ENCODE results near the gene COMMD4.
"Not testable (repeated sequence)": the region's sequence is repeated elsewhere in the genome, so short reads cannot be mapped to it uniquely, and the experiment has no call there.

The COMMD4 gene

DNA sequence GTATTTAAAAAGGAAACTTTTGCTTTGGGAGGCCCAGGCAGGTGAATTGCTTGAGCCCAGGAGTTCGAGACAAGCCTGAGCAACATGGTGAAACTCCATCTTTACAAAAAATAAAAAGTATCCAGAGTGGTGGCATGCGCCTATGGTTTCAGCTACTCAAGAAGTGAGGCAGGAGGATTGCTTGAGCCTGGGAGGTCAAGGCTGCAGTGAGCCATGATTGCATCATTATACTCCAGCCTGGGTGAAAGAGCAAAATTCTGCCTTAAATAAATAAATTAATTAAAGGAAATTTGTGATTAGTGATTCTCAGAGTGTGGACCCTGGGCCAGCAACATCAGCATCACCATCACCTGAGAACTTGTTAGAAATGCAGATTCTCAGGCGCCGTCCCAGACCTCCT is 9.9 kb upstream of the COMMD4 start:
- in situ Hi-C loops (cut with HindIII; ENCODE audit: low sequenced_read_pairs): no loop called here
- H3K4me3 ChIP-seq (ENCODE audit: low read depth, low read length): no peak overlapping the region
- TF ChIP-seq, protein P1, sequence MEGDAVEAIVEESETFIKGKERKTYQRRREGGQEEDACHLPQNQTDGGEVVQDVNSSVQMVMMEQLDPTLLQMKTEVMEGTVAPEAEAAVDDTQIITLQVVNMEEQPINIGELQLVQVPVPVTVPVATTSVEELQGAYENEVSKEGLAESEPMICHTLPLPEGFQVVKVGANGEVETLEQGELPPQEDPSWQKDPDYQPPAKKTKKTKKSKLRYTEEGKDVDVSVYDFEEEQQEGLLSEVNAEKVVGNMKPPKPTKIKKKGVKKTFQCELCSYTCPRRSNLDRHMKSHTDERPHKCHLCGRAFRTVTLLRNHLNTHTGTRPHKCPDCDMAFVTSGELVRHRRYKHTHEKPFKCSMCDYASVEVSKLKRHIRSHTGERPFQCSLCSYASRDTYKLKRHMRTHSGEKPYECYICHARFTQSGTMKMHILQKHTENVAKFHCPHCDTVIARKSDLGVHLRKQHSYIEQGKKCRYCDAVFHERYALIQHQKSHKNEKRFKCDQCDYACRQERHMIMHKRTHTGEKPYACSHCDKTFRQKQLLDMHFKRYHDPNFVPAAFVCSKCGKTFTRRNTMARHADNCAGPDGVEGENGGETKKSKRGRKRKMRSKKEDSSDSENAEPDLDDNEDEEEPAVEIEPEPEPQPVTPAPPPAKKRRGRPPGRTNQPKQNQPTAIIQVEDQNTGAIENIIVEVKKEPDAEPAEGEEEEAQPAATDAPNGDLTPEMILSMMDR (IDR thresholded peaks at IDR 0.05; ENCODE audit: low read depth, low read length): no peak
- no peak for DNase-seq (ENCODE audit: low read depth, low spot score)

DNA sequence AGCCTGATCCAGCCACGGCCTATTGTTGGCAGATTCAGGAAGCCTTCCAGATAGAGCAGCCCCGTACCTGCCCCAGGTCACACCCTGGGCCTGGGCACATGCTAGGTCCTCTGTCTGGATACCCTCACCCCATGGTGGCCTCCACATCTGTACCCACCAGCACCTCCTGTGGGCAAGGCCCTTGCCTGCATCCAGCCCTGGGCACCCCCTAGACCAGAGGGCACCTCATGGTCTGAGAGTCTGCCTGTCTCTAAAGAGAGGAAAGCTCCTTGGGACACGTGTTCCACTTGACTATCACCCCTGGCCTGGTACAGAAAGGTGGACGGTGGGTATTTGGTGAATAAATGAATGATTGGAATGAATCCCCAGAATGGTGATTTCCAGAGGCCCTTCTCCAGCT is 8.9 kb upstream of the COMMD4 start:
- in situ Hi-C loops (cut with HindIII; ENCODE audit: low sequenced_read_pairs): no loop called here
- TF ChIP-seq, protein P1 (IDR thresholded peaks at IDR 0.05; ENCODE audit: low read depth, low read length): peak; percentile 9
- no peak overlapping the region for H3K4me3 ChIP-seq (ENCODE audit: low read depth, low read length)
- DNase-seq (ENCODE audit: low read depth, low spot score): no peak

DNA sequence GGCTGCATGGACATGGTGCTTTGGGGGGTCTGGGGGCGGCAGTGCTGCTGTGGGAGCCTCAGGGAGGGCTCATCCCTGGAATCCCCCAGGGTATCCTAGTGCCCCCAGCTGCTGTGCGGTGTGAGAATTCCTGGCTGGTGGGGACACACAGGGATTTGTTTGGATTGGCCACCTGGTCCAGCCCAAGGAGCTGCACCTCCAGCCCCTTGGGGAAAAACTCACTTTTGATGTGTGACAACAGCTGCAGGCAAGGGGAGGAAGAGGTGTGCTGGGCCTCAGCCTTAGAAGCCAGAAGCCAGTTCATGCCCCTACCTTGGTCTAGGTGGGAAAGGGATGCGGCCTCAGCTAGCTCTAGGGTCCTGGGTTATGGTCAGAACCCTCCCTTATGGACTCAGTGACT is 8.4 kb upstream of the COMMD4 start:
- TF ChIP-seq, protein P1 (IDR thresholded peaks at IDR 0.05; ENCODE audit: low read depth, low read length): no peak
- in situ Hi-C loops (cut with HindIII; ENCODE audit: low sequenced_read_pairs): no loop called here
- no peak overlapping the region for H3K4me3 ChIP-seq (ENCODE audit: low read depth, low read length)
- DNase-seq (ENCODE audit: low read depth, low spot score): no peak

DNA sequence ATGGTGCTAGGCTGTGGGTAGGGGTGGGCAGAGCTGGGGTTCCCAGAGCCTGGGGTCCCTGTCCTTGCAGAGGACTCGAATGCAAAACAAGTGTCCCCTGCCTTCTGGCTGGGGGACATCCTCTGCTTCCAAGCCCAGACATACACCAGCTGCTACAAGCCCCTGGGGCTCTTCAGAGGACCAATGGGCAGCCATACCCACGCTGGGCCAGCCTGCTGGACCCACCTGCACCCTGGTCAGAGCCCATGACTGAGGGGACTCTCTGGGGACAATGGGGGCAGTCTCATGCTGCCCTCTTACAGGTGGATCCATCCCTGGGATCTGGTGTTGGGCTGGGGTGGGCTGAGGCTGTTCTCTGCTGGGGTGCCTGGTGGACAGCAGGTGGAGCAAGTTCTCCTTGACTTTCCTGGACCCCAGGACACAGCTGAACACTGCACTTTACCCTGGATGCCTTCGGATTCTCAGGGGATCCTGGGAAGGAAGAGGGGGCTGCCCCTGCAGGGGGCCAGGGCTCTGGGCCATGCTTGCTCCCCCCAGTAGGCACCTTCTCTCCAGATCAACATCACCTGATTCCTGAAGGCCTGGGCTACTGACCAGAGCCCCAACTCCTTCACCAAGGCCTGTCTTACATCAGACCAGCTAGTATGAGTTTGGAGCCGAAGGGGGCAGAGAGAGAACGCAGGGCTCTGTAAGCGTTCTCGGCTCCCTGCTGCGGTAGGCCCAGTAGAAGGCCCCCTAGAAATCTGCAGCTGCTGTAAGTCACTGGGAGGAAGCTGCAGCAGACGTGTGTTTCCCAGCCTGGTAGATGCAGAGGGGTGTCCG is 7.2 kb upstream of the COMMD4 start:
- no peak for DNase-seq (ENCODE audit: low read depth, low spot score)
- H3K4me3 ChIP-seq (ENCODE audit: low read depth, low read length): no peak overlapping the region
- in situ Hi-C loops (cut with HindIII; ENCODE audit: low sequenced_read_pairs): no loop called here
- TF ChIP-seq, protein P1 (IDR thresholded peaks at IDR 0.05; ENCODE audit: low read depth, low read length): no peak

DNA sequence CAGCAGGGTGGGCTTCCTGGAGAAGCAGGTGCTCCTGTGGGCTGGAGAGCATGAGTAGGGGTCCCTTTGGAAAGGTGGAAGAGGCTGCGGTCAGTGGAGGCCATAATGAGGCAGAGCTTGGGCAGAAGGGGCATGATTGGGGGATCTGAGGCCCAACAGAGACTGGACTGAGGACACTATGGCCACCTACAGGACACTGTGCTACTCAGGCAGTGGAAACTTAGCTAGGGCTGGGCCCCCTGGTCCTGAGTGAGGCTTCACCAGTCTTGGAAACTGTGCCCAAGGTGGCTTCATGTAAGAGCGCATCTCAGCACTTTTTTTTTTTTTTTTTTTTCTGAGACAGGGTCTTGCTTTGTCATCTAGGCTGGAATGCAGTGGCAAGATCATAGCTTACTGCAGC is 6.3 kb upstream of the COMMD4 start:
- TF ChIP-seq, protein P1 (IDR thresholded peaks at IDR 0.05; ENCODE audit: low read depth, low read length): no peak
- in situ Hi-C loops (cut with HindIII; ENCODE audit: low sequenced_read_pairs): no loop called here
- no peak overlapping the region for H3K4me3 ChIP-seq (ENCODE audit: low read depth, low read length)
- DNase-seq (ENCODE audit: low read depth, low spot score): no peak

DNA sequence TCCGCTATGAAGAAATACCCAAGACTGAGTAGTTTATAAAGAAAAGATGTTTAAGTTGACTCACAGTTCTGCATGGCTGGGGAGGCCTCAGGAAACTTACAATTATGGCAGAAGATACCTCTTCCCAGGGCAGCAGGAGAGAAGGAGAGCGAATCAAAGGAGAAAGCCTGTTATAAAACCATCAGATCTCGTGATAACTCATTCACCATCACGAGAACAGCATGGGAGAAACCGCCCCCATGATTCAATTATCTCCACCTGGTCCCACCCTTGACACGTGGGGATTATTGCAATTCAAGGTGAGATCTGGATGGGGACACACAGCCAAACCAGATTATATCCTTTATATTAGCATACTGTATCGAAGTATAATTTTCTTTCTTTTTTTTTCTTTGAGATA is 3.8 kb upstream of the COMMD4 start:
- in situ Hi-C loops (cut with HindIII; ENCODE audit: low sequenced_read_pairs); DNase-seq (ENCODE audit: low read depth, low spot score); H3K4me3 ChIP-seq (ENCODE audit: low read depth, low read length): not testable (repeated sequence)

DNA sequence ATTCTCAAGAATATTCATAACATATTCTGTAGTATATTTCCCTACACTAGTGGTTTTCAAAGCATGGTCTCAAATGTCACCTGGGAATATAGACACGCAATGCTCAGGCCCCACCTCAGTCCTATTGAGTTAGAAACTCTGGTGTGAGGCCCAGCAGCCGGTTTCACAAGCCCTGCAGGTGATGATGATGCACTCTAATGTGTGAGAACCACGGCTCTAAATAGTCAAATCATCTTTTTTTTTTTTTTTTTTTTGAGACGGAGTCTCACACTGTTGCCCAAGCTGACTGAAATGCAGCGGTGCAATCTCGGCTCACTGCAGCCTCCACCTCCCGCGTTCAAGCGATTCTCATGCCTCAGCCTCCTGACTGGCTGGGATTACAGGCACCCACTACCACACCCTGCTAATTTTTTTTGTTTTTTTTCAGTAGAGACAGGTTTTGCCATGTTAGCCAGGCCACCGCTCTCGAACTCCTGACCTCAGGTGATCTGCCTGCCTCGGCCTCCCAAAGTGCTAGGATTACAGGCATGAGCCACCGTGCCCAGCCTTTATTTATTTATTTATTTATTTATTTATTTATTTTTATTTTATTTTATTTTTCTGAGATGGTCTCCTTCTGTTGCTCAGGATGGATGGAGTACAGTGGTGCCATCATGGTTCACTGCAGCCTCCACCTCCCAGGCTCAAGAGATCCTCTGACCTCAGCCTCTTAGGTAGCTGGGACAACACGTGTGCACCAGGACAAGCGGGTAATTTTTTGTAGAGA is 2.0 kb upstream of the COMMD4 start:
- in situ Hi-C loops (cut with HindIII; ENCODE audit: low sequenced_read_pairs); DNase-seq (ENCODE audit: low read depth, low spot score); H3K4me3 ChIP-seq (ENCODE audit: low read depth, low read length): not testable (repeated sequence)

Measured in astrocyte of the spinal cord (primary cell).